ENCODE measurements around the gene PILRB.
A peak's percentile ranks its signal among the peaks of the same experiment; 100 is the strongest.

PILRB gene

DNA sequence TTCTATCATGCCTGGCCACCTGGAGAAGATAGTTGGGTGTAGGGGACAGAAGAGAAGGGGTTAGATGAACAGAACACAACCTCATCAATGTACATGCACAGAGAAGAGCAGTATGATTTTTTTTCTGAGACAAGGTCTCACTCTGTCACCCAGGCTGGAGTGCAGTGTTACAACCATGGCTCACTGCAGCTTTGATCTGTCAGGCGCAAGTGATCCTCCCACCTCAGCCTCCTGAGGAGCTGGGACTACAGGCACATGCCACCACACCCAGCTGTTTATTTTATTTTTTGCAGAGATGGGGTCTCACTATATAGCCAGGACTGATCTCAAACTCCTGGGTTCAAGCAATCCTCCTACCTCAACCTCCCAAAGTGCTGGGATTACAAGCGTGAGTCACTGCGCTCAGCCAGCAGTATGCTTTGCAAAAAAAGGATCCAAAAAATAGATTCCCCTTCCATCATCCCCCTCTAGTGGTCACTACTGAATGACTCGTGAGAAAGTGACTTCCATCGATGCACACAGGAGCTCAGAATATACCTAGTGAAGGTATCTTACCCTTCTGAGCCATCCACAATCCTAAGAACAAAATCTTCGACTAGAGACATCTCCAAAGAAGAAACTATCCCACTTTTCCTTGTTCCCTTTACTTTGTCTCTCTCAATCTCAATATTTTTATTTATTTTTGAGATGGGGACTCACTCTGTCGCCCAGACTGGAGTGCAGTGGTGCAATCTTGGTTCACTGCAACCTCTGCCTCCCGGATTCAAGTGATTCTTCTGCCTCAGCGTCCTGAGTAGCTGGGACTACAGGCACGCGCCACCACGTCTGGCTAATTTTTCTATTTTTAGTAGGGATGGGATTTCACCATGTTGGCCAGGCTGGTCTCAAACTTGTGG lies 49.6 kb downstream of the PILRB start:
- peak; percentile 63 for DNase-seq (ENCODE audit: low read depth)

DNA sequence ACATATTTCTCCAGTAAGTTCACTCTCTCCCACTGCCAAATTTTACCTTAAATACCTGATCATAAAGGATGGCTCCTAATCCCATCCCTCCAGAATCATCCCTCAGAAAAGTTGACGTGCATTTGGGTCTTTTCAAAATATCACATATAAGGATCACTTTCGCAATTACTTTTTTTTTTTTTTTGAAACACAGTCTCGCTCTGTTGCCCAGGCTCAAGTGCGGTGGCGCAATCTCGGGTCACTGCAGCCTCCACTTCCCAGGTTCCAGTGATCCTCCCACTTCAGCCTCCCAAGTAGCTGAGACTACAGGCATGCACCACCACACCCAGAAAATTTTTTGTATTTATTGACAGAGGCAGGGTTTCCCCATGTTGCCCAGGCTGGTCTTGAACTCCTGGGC lies 53.2 kb downstream of the PILRB start:
- DNase-seq (ENCODE audit: low read depth): no peak

DNA sequence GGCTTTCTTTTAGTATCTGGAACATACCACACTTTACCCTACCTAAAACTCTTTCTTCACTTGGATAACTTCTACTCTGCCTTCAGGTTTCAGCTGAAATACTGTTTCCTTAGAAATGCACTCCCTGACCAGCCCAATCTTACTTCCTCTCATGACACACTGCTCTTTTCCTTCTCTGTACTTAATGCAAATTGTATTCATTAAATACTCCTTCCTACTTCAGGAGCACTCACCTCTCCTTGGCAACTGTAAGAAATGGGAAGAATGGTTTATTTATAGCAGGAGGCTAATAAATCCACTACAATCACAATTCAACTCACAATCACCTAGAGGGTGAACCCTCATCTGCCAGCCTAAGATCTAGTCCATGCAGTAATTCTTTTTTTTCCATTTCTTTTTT lies 55.4 kb downstream of the PILRB start:
- DNase-seq (ENCODE audit: low read depth): no peak

DNA sequence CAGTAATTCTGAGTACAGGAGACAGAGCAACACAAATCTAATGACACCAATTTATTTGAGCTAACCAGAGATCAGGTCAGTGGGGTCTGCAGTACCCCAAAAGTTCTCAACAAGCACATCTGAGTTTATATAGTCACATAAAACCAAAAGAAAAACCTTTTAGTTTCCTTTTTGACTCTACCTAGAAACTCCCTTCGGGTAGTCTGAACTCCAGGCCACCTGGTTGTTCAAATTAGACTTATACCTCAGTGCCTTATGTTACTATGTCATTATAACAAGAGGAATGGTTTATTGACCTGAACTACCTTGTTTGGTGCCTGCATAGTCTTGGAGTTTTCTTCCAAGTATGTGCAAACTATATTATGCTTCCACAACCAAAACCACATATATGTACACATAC lies 56.0 kb downstream of the PILRB start:
- DNase-seq (ENCODE audit: low read depth): no peak

DNA sequence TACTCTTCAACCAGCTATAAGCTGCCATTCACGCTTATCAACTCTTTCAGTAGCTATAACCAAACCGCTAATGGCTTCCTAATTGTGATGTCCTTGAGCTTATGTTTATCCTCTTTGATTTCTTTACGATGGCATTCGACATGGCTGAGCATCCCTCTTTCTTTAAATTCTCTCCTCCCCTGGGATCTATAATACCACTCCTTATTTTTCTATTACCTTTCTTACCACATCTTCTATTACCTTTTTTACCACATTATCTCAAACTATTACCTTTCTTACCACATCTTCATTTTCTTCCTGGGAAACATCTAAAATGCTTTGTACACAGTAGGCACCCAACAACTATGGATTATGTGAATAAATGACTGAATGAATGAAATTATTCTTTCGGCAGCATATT lies 57.5 kb downstream of the PILRB start:
- DNase-seq (ENCODE audit: low read depth): no peak

Data from stromal cell of bone marrow (primary cell).